ENCODE results near the gene CYP26B1.

The CYP26B1 gene

DNA sequence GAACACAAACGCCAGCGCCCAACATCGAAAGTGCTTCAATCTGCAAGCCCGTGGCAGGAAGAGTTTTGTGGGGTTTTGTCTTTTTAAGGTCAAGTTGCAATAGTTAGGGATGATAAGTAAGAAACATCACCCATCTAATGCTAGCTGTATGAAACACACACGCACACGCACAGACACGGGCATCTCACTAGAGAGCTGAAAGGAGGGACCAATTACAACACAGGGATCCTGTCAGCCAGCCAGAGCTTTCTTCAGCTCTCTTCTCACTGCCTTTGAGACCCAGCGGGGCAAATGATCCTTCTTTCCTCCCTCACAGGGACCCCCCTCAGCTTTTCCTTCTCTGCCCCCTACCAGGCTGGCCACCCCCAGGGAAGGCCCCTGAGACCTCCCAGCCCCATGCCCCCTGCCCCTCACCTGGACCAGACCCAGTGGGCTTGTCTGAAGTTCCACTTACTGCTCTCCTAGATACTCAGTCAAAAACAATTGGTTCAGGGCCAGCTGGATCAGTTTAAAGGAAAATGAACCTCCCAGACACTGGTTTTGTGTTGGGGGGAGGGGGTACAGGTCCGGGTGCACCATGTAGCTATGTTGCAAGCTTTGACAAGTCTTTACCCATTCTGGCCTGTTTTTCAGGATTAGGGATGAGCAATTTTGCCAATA lies 17.9 kb downstream of the CYP26B1 start:
- DNase-seq (ENCODE audit: low read depth in 2 of 2), result no peak

GRCh38 chr2:72128843-72129227 lies 18.8 kb downstream of the CYP26B1 start:
- DNase-seq (ENCODE audit: low read depth in 2 of 2), result no peak

DNA sequence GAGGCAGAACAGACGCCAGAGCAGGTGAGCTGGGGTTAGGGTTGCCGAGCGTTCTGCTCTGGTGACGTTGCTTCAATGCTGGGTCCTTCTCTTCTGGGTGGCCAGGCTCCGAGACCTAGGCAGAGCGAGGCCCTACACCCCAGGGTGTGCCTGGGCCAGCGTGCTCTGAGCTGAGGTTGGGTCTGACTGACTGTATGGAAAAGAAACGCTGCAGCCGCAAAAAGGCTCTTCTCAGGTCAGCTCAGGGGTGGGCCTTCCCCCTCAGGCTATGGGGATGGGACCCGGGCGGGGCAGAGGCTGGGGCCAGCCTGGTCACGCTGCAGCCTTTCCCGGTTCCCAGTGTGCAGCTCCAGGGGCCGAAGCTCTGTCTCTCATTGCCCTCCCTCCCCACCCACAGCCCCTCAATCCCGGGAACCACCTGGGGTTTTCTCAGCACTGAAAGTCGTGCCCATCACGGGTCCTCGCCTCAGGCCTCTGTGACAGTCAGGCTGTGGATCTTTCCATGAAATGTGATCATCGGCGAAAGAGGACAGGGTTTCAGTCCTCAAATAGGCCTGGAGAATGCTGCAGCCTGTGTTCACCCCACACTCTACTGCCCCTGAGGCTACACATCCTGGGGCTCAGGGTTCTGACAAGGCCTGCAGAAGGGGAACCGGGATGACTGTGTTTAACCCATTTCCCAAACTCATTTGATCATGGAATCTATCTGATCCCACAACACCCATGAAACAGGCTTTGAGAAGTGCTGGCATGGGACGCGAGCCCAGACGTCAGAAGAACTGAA lies 19.4 kb downstream of the CYP26B1 start:
- no peak for DNase-seq (ENCODE audit: low read depth in 2 of 2)

DNA sequence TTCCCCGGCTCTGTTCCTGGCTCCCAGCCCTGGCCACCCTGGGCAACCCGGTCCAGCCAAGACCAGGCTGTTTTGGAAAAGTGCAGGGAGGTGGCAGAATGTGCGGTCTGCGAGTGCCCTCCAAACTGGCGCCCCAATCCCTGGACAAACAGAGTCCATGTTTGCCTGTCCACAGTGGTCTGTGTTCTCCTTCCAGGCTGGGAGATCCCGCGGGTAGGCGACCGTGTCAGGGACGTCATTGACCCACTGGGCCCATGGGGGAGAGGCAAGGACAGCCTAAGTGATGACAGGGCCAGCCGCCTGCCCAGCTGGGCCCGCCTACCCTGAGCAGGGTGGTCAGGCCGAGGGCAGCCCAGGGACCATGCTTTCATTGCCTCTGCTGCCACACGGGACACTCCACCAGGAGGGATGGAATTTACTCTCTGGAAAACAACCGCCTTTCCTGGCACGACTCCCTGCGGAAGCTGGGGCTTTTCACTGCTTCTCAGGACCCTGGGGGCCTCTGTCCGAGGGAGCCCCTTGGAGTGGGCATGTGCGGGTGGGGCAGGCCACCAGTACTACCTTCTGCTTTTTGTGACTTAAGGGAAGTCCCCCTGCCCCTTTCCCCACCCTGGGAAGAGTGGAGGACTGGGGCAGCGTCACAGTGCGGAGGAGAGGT lies 20.1 kb downstream of the CYP26B1 start:
- DNase-seq (ENCODE audit: low read depth in 2 of 2), result no peak

GRCh38 chr2:72126186-72127100 lies 21.2 kb downstream of the CYP26B1 start:
- DNase-seq (ENCODE audit: low read depth in 2 of 2), result no peak

DNA sequence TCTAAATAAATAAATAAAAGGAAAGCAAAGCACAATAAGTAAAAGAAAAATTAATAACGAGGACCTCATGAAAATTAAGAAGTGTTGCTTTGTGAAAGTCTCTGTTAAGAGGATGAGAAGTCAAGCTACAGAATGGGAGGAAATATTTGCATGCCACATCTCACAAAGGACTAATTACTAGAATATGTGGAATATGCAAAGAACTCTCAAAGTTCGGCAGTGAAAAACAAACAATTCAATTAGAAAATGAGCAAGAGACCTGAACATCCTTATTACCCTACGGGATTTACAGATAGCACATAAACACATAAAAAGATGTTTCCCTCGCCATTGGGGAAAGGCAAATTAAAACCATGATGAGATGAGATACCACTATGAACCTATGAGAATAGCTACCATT lies 23.3 kb downstream of the CYP26B1 start:
- DNase-seq (ENCODE audit: low read depth in 2 of 2), result no peak

DNA sequence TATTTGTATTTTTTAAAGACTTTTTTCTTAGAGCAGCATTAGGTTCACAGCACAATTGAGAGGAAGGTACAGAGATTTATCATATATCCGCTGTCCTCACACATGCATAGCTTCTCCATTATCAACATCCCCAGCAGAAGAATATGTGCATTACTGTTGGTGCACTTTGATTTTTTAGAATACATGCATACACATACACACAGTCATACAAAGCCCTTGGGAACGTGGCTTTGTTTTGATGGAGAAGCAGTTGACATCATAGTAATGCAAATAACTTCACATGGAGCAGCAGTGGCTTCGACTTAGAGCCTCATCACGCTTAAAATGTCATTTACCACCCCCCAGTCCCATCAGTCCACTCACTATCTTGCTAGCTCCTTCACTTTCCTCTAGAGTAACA lies 26.5 kb downstream of the CYP26B1 start:
- no peak for DNase-seq (ENCODE audit: low read depth in 2 of 2)

- DNase-seq (ENCODE audit: low read depth in 2 of 2), result no peak
These were observed 28.7 kb downstream of the CYP26B1 start for GRCh38 chr2:72118951-72119350.

GRCh38 chr2:72118386-72118785 lies 29.3 kb downstream of the CYP26B1 start:
- no peak for DNase-seq (ENCODE audit: low read depth in 2 of 2)

DNA sequence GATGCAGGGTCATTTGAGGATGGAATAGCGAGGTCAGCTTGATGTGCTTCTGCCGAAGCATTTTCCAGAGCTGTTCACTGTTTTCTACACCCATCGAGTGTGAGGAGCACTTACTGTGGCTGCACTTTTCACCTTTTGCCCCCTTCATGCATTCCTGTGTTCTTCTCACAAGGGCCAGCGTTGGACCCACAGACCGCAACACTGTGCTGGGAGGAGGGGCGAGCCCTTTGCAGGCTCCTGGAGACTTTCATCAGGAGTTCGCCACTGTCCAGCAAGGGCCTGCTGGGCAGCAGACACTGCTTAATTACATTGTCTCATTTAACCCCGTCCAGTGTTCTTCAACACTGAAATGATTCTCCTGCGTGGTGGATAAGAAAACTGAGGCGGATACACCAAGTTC lies 29.9 kb downstream of the CYP26B1 start:
- no peak for DNase-seq (ENCODE audit: low read depth in 2 of 2)

GRCh38 chr2:72117029-72117428 lies 30.6 kb downstream of the CYP26B1 start:
- no peak for DNase-seq (ENCODE audit: low read depth in 2 of 2)

GRCh38 chr2:72116081-72116533 lies 31.6 kb downstream of the CYP26B1 start:
- no peak for DNase-seq (ENCODE audit: low read depth in 2 of 2)

- DNase-seq (ENCODE audit: low read depth in 2 of 2), result no peak
These were observed 32.3 kb downstream of the CYP26B1 start for GRCh38 chr2:72115110-72116080.

- DNase-seq (ENCODE audit: low read depth in 2 of 2), result no peak
These were observed 33.0 kb downstream of the CYP26B1 start for GRCh38 chr2:72114693-72115051.

DNA sequence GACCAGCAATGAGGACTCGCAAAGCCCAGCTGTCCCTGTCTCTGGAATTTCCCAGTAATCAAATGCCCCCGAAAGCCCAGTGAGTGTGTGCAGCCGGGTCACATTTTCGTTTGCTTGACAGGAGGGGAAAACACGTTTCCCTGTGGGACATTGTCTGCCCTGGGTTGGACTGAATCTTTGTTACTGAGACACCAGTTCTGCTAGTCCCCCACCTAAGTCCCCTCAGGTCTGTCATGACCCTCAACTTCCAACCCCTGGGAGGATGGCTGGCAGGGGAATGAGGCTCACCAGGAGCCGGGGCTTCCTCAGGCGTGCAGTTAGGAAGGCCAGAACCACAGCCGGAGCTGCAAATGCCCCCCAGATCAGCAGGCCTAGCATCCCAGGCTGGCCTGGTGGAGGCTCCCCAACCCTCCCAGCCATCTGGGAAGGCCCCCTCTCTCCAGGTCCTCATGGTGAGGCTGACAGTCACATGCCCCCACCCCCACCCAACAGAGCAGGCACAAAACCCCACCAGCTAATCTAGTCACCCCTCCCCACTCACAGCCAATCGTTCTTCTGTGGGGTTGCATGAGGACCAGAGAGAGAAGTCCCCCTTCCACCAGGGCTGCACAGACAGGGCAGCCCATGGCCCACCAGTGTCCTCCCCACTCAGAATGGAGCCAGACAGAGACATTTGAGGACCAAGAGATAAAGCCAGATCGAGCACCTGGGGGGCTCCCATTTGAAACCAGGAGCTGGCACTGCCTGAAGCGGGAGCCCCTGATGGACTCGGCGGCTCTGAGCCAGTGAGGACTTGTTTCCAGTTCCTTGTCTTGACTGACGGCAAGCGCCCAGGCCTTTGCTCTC lies 33.6 kb downstream of the CYP26B1 start:
- DNase-seq (ENCODE audit: low read depth in 2 of 2), result no peak

DNA sequence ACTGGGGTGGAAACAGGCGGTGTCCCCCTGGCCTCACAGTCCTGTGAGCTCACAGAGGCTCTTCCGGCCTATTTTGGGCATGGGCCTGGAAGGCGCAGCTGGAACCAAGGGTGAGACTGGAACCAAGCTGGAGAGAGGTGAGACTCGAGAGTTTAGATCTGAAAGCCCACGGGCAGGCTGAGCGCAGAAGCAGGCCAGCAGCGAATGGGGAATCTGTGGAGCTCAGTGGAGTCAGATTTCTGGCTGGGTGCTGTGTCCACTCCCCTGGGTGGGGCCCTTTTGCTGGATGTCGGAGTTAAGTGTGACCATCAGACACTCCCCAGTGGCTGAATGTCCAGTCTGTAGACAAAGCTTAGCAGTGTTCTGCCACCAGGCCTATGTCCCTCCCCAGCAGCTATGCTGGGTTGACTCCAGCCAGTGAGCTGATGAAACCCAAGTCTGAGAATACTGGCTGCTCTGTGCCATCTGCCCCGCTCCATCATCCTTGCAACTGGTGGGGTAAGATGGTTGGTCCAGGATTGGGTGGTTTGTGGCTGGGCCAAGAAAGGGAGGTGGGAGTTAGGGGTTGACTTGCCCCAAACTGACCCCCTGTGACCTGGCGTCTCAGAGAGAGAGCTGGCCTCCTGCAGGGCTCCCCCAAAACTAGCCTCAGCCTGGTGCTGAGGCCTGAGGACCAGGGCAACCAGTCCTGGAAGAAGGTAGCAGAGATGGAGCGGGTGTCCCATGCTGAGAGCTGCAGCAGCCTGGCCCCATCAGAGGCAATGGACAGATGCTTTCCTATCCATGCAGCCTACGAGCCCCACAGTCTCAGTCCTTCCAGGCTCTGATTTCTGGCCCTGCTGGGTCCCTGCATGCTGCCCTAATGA lies 34.4 kb downstream of the CYP26B1 start:
- DNase-seq (ENCODE audit: low read depth in 2 of 2), result no peak

DNA sequence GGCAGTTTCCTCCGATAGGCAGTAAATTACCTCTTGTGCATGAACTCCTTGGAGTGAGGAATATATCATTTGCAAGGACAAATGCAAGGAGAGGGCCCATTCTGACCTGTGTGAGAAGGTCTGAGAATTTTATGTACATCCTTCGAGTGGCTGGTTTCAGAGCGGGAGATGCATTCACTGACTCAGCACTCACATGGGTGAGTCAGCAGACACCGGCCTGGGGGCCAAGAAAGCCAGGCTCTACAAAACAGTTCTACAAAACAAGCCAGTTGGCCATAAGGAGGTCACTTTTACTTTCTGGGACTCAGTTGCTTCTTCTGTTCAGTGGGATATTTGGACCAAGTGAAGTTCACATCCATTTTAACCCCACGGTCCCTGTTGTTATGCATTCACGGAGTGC lies 35.3 kb downstream of the CYP26B1 start:
- DNase-seq (ENCODE audit: low read depth in 2 of 2), result no peak

DNA sequence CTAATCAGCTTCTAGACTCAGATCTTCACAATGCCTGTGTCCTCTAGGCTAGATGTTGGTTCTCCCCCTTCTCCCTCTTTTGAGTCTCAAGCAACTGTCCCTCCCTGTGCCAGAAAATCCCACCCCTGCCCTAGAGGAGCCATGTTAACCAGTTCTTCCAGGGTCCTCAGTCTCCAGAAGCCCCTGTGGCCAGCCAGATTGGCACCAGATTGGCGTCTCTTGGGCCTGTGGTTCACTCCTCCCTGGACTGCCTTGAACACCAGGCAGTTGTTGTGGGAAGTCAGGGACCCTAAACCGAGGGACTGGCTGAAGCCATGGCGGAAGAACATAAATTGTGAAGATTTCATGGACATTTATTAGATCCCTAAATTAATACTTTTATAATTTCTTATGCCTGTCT lies 36.6 kb downstream of the CYP26B1 start:
- DNase-seq (ENCODE audit: low read depth in 2 of 2), result no peak

DNA sequence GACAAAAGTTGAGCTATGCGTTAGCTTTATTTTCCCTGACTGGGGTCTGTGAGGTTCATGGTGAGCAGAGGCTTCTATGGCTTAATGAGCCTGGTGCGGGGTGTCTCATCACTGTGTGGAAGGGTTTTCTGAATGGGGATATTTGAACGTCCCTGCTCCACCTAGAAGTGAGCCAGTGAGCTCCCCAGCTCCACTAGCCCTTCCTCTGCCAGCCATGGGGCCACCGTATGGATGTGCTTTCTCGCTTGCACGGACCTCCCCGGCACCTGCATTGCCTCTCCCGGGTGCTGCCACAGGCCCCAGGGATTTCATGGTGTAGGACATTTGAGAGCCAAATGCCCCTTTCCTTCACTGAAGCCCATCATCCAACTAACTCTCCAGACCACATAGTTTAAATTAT lies 37.8 kb downstream of the CYP26B1 start:
- no peak for DNase-seq (ENCODE audit: low read depth in 2 of 2)
